Stimulated activated CD8-positive, alpha-beta memory T cell treated with anti-CD3 and anti-CD28 coated beads, Interleukin-7, amount 100 ng/mL, for 24 hours (primary cell): ENCODE measurements around the gene CABP4.

Experiments
- DNase-seq: peaks from one replicate; pipeline ENCODE4 v3.0.0-alpha.2; 2020; ENCODE audit warnings: low read depth

The CABP4 gene

GRCh38 chr11:67455054-67455453 is at the start of gene CABP4:
Gene CABP4, plus strand, starts transcription at chr11:67455354. Its CDS starts 70 bp downstream, at chr11:67455424.
- DNase-seq, result no peak

DNA sequence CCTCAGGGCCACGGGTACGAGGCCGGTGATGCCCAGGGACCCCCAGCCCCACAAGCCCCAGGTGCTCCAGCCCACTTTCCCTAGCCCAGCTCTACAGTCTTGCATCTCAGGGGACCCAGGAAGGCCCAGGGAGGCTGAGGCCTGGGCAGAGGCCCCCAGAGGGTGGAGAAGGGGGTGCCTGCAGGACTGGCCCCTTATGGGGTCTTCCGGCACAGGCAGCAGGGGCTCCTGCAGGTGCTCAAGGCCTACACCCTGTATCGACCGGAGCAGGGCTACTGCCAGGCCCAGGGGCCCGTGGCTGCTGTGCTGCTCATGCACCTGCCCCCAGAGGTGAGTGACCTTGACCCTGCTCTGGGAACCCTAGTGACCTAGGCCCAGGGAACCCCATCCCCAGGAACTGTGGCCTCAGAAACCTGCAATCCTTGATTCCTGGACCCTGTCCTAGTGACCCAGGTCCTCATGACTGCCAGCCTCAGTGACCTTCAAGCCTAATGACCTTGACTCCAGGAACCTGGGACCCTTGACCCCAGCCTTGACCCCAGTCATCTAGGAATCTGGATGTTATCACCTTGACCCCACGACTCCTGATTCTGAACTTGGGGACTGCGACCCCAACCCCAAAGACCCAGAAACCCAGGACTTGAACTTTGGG is 49.3 kb upstream of the CABP4 start:
- DNase-seq, result no peak

DNA sequence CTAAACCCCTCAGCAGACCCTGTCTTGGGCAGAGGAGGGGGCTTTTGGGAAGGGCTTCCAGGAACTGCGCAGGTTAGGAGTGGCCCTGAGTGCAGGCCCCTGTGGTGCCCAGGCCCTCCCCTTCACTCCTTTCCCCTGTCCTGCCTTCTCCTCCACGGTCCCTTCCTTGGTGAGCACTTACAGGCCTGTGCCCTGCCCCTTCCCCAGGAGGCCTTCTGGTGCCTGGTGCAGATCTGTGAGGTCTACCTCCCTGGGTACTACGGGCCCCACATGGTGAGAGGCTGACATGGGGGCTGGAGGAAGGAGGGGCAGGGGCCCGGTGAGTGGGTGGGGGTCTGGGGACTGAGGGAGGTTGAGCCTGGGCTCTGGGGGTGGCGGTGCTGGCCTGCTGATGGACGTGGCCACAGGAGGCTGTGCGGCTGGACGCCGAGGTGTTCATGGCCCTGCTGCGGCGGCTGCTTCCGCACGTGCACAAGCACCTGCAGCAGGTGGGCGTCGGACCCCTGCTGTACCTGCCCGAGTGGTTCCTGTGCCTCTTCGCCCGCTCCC is 48.7 kb upstream of the CABP4 start:
- DNase-seq, result no peak

- no peak for DNase-seq
Measured at GRCh38 chr11:67406969-67407687, 48.0 kb upstream of the CABP4 start.

- no peak for DNase-seq
Measured at GRCh38 chr11:67407688-67408163, 47.4 kb upstream of the CABP4 start.

- DNase-seq, result no peak
Measured at GRCh38 chr11:67408437-67409200, 46.5 kb upstream of the CABP4 start.

GRCh38 chr11:67409261-67409666 is 45.9 kb upstream of the CABP4 start:
- no peak for DNase-seq

GRCh38 chr11:67409781-67410368 is 45.3 kb upstream of the CABP4 start:
- DNase-seq, result no peak

DNA sequence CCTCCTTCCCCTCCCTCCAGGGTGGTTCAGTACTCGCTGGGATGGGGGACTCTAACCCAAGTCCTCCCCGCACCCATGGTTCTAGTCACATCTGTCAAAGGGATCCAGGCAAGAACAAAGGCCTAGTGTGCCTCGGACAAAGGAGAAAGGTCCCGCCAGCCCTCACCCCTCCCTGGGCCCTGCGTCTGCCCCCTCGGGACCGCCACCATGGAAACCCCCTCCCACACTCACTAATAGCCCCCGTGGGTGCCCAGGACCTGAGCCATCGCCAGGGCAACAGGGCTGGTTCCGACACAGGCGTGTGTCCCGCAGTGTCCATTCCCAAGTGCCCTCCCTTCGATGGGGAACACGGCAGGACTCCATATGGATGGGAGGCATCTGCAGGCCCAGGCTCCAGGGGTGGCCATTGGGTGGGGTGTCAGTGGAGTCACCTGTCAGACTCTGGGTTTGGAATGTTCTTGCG is 44.8 kb upstream of the CABP4 start:
- no peak for DNase-seq

DNA sequence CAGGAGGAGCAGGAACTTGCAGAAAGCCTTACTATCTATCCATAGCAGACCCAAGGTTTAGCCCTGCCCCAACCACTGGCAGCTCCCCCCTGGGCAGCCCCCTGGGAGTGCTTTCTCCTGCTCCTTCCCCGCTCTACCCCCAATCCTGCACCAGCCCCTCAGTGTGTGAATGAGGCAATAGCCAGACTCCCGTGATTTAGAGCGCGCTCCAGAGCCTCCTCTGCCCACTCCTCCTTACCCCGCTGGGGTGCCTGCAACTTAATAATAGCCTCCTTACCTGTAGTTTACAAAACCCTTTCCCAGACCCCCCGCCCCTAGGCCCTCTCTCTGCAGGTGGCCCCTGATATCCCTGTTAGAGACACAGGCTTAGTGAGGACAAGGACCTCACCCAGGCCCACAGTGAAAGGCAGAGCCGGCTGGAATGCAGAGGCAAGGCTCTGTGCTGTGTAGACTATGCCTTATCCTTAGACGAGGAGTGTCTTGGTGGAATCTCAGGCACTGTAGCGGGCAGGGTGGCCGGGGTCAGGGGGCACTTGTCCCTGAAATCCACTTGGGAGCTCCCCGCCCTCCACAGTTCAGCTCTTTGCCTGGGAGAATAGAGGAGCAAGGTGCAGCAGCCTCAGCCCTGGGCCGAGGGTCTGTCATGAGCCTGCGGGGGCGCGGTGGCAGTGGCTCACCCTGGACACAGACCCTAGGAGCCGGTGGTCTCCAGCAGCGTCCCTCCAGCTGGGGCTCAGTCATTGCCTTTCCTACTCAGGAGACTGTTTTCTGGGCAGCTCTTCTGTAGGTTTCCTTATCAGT is 44.0 kb upstream of the CABP4 start:
- DNase-seq, result no peak

DNA sequence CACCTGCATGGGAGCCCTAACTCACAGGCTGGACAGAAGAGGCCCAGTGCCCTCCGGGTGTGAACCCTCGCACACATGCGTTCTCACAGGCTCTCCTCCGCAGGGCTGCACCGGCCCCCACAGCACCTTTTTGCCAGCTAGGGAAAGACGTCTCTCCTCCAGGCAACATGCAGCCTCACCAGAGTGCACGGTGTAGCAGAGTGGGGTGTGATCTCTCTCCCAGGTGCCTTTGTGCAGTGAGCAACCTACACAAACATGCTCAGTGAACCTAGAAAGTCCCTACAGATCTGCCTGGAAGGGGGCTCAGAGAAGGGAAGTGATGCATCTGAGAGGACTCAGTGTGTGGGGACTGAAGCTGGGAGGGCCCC is 43.4 kb upstream of the CABP4 start:
- no peak for DNase-seq

GRCh38 chr11:67412495-67413179 is 42.5 kb upstream of the CABP4 start:
- DNase-seq, result no peak

DNA sequence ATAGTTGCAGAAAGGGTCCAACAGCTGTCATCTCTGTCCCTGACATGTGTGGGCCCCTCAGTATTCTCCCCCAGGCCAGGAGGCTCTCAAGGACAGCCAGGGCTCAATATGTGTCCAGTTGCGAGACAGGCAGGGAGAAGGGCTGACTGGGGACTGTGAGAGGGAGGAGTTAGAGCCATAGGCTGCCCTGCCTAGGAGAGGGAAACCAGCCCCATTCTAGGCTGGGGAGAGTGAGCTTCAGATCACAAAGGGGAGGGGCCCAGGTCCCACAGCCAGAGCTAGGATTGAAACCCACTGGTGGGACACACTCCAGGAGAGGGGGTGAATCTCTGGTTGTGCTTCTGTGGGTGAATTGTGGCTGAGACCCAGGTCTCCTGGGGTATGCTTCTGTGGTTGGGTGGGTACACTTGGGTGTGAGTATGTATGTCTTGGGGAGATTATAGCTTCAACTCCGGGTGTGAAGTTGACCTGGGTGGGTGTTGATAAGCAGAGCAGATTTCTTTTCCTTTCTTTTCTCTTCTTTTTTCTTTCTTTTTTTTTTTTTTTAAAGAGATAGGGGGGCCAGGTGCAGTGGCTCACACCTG is 41.8 kb upstream of the CABP4 start:
- DNase-seq, result no peak

- DNase-seq, result no peak
Measured at GRCh38 chr11:67415501-67416304, 39.5 kb upstream of the CABP4 start, which contains the start of gene CARNS1. Gene CARNS1, plus strand, starts transcription at chr11:67415678. Its CDS starts 522 bp downstream, at chr11:67416200.

- DNase-seq, result no peak
Measured at GRCh38 chr11:67416416-67417335, 38.5 kb upstream of the CABP4 start.

DNA sequence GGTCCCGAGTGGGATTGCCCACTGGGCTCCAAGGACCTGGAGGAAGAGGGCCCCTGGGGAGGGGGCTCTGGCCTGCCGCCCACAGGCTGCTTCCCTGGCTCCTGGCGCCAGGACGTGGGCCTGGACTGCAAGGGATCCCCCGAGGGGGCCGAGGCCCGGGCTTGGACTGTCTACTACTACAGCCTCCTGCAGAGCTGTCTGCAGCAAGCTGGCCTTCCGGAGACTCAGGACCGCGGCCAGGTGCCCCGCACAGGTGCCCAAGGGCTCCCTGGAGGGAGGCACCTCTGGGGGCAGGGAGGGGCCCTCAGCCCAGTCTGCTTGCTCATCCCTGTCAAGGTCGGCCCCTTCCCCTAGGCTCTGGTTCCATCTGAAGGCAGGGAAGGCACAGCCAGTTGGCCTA is 37.7 kb upstream of the CABP4 start:
- DNase-seq, result no peak

DNA sequence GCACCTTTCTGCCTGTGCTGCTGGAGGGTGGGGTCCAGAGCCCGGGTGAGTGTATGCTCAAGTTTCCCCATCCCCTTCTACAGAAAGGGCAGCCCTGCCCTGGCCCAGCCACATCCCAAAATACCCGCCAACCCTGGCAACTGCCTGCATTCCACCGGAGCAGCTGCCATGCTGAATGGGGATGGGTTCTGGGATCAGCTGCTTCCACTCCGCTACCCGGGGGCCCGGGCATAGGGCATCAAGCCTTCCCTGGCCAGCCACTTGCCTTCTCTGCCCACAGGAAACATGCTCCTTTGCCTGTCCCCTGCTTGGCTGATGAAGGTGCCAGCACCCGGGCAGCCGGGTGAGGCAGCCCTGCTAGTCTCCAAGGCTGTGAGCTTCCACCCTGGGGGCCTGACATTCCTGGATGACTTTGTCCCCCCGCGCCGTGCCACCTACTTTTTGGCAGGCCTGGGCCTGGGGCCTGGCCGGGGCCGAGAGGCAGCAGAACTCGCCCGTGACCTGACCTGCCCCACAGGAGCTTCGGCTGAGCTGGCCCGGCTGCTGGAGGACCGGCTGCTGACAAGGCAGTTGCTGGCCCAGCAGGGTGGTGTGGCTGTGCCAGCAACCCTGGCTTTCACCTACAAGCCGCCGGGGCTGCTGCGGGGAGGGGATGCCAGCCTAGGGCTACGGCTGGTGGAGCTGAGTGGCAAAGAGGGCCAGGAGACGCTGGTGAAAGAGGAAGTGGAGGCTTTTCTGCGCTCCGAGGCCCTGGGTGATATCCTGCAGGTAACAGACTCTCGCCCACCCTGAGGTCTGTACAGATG is 36.5 kb upstream of the CABP4 start:
- DNase-seq, result no peak
